H9 (cell line): ENCODE data around the gene TGFB3. TPM values are rescaled to one million over a fixed set of nuclear protein-coding genes. Genes with fewer than 3 reads are reported as not detected.
"Not testable (repeated sequence)": the region's sequence is repeated elsewhere in the genome, so short reads cannot be mapped to it uniquely, and the experiment has no call there.

Source experiments
- DNase-seq: peaks from one replicate; pipeline ENCODE4 v3.0.0-alpha.2; 2017
- H2AFZ ChIP-seq: one replicate; pipeline ENCODE4 v1.6.1; 2013; ENCODE audit warnings: mild to moderate bottlenecking, low read length, control low read depth, moderate library complexity
- H2AK5ac ChIP-seq: 2 replicates; pipeline ENCODE4 v1.6.1; 2013; ENCODE audit warnings: low read length, control low read depth, mixed read lengths; ENCODE audit not compliant: insufficient read length
- H2BK120ac ChIP-seq: one replicate; pipeline ENCODE4 v1.6.1; 2013; ENCODE audit warnings: low read depth, mild to moderate bottlenecking, low read length, control low read depth, inconsistent platforms; ENCODE audit not compliant: poor library complexity, severe bottlenecking
- H2BK12ac ChIP-seq: 2 replicates; pipeline ENCODE4 v1.6.1; 2013; ENCODE audit warnings: low read length, control low read depth, mixed read lengths, low read depth; ENCODE audit not compliant: insufficient read length
- H2BK15ac ChIP-seq: 2 replicates; pipeline ENCODE4 v1.6.1; 2013; ENCODE audit warnings: low read depth, low read length, control low read depth
- H2BK20ac ChIP-seq: one replicate; pipeline ENCODE4 v1.6.1; 2013; ENCODE audit warnings: low read depth, mild to moderate bottlenecking, low read length, control low read depth, inconsistent platforms; ENCODE audit not compliant: poor library complexity, severe bottlenecking
- H2BK5ac ChIP-seq: 2 replicates; pipeline ENCODE4 v1.6.1; 2013; ENCODE audit warnings: low read length, control low read depth, mixed read lengths; ENCODE audit not compliant: insufficient read length
- H3K14ac ChIP-seq: 2 replicates; pipeline ENCODE4 v1.6.1; 2013; ENCODE audit warnings: low read length, control low read depth; ENCODE audit not compliant: insufficient read depth
- H3K18ac ChIP-seq: 2 replicates; pipeline ENCODE4 v1.6.1; 2013; ENCODE audit warnings: low read depth, mild to moderate bottlenecking, mixed read lengths, low read length, control low read depth; ENCODE audit not compliant: insufficient read length
- H3K23ac ChIP-seq: 2 replicates; pipeline ENCODE4 v1.6.1; 2013; ENCODE audit warnings: low read length, control low read depth, mixed read lengths, low read depth; ENCODE audit not compliant: insufficient read length
- H3K23me2 ChIP-seq: 2 replicates; pipeline ENCODE4 v1.6.1; 2013; ENCODE audit warnings: low read depth, mild to moderate bottlenecking, mixed read lengths, low read length, control low read depth; ENCODE audit not compliant: insufficient read length, poor library complexity, severe bottlenecking
- H3K27ac ChIP-seq: 2 replicates; pipeline ENCODE4 v1.5.1; 2013; ENCODE audit warnings: low read length, control low read depth, mixed read lengths, low read depth; ENCODE audit not compliant: insufficient read length
- H3K27me3 ChIP-seq: 2 replicates; pipeline ENCODE4 v1.6.1; 2013; ENCODE audit warnings: low read length, control low read depth, inconsistent platforms; ENCODE audit not compliant: insufficient read depth
- H3K4ac ChIP-seq: 2 replicates; pipeline ENCODE4 v1.6.1; 2013; ENCODE audit warnings: low read depth, mild to moderate bottlenecking, control low read depth, inconsistent platforms, low read length, moderate library complexity
- H3K4me1 ChIP-seq: 2 replicates; pipeline ENCODE4 v1.6.1; 2013; ENCODE audit warnings: low read length, control low read depth, inconsistent platforms; ENCODE audit not compliant: insufficient read depth
- H3K4me2 ChIP-seq: 2 replicates; pipeline ENCODE4 v1.6.1; 2013; ENCODE audit warnings: low read length, control low read depth, mixed read lengths; ENCODE audit not compliant: insufficient read length, insufficient read depth
- H3K56ac ChIP-seq: 2 replicates; pipeline ENCODE4 v1.6.1; 2013; ENCODE audit warnings: low read depth, mild to moderate bottlenecking, mixed read lengths, low read length, control low read depth; ENCODE audit not compliant: insufficient read length
- H3K79me1 ChIP-seq: 2 replicates; pipeline ENCODE4 v1.6.1; 2013; ENCODE audit warnings: low read depth, mild to moderate bottlenecking, moderate library complexity, low read length, control low read depth, inconsistent platforms; ENCODE audit not compliant: insufficient read depth, poor library complexity, severe bottlenecking
- H3K79me2 ChIP-seq: 2 replicates; pipeline ENCODE4 v1.6.1; 2013; ENCODE audit warnings: low read length, control low read depth, inconsistent platforms; ENCODE audit not compliant: insufficient read depth
- H3K9ac ChIP-seq: 2 replicates; pipeline ENCODE4 v1.6.1; 2013; ENCODE audit warnings: low read length, control low read depth, mixed read lengths; ENCODE audit not compliant: insufficient read length; ENCODE audit errors: extremely low read depth
- H3K9me3 ChIP-seq: one replicate; pipeline ENCODE4 v1.6.1; 2013; ENCODE audit warnings: low read depth, low read length, inconsistent platforms; ENCODE audit not compliant: control insufficient read depth
- H3T11ph ChIP-seq: one replicate; pipeline ENCODE4 v1.6.1; 2013; ENCODE audit warnings: mild to moderate bottlenecking, low read length, control low read depth, inconsistent platforms
- H4K20me1 ChIP-seq: one replicate; pipeline ENCODE4 v1.6.1; 2013; ENCODE audit not compliant: control insufficient read depth, insufficient read length, insufficient read depth
- H4K5ac ChIP-seq: 2 replicates; pipeline ENCODE4 v1.6.1; 2013; ENCODE audit warnings: low read depth, mild to moderate bottlenecking, mixed read lengths, low read length, control low read depth; ENCODE audit not compliant: insufficient read length
- H4K8ac ChIP-seq: replicated peaks from 2 replicates; pipeline ENCODE4 v1.6.1; 2013; ENCODE audit warnings: low read length, control low read depth, mixed read lengths, low read depth; ENCODE audit not compliant: insufficient read length
- H4K91ac ChIP-seq: 2 replicates; pipeline ENCODE4 v1.6.1; 2013; ENCODE audit warnings: low read depth, mild to moderate bottlenecking, moderate library complexity, mixed read lengths, low read length, control low read depth; ENCODE audit not compliant: insufficient read length
- H3K27ac Mint-ChIP-seq, 3 experiments: 2 replicates in 2 of 3; 3 replicates in 1 of 3; pipeline ENCODE4 v1.8.0; 2020 to 2021; ENCODE audit warnings: mixed read lengths in 3 of 3, mild to moderate bottlenecking in 1 of 3, moderate library complexity in 1 of 3
- H3K27me3 Mint-ChIP-seq: 2 replicates; pipeline ENCODE4 v1.8.0; 2021; ENCODE audit warnings: low read depth, mild to moderate bottlenecking, moderate library complexity, mixed read lengths
- H3K36me3 Mint-ChIP-seq, 3 experiments: 2 replicates in 2 of 3; 3 replicates in 1 of 3; pipeline ENCODE4 v1.8.0; 2020 to 2021; ENCODE audit warnings: low read depth in 3 of 3, mixed read lengths in 3 of 3; ENCODE audit not compliant: insufficient read depth in 1 of 3
- H3K4me1 Mint-ChIP-seq, 2 experiments: 2 replicates each; pipeline ENCODE4 v1.8.0; 2020; ENCODE audit warnings: mixed read lengths in 2 of 2
- H3K4me3 Mint-ChIP-seq, 2 experiments: 2 replicates in 1 of 2; 3 replicates in 1 of 2; pipeline ENCODE4 v1.8.0; 2020 to 2021; ENCODE audit warnings: mild to moderate bottlenecking in 2 of 2, mixed read lengths in 2 of 2, moderate library complexity in 1 of 2
- H3K9me3 Mint-ChIP-seq, 2 experiments: 2 replicates in 1 of 2; 3 replicates in 1 of 2; pipeline ENCODE4 v1.8.0; 2020; ENCODE audit warnings: mild to moderate bottlenecking in 2 of 2, mixed read lengths in 2 of 2, moderate library complexity in 1 of 2
- WGBS: extraction: QIAGEN DNeasy Blood & Tissue Kit; methylation state at CpG from one replicate; pipeline ENCODE4 v1.1.7; 2013; ENCODE audit warnings: missing lambda C conversion rate, low lambda C conversion rate, mixed read lengths; ENCODE audit not compliant: insufficient read length; ENCODE audit errors: extremely low coverage; 5-methylcytosine and 5-hydroxymethylcytosine counted together
- total RNA-seq: library from RNA; stranded (reverse); gene quantifications from 2 replicates; pipeline ENCODE4 v1.2.1, GENCODE V29; 2021
- TF ChIP-seq, protein P1 (sequence below): fragments of 200-600 bp; sonication (generic); conservative IDR thresholded peaks from 3 replicates; pipeline ENCODE4 v1.8.0; 2021; ENCODE audit warnings: antibody characterized with exemption, mild to moderate bottlenecking

TGFB3 gene
- total RNA-seq, 1 experiment from 2014 or later, result 0.37 TPM

DNA sequence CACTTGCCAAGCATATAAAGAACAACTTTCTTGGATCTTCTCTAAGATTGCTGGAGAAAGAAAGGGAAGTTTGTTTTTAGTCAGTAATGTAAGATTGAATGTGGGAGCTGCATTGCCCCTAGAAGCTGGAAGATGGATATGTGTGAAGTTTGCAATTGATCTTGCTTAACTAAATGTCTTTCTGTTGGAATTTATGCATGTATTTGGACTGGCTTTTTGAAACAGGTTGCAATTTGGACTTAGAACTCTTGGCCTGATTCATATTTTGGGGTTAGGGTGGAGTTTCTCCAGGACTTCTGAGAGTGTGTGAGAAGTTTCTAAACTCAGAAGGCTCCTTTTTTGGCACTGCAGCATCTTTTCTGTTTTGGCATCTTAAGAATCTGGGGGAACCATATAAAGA is 30.1 kb upstream of the TGFB3 start:
- no peak overlapping the region for H3K4me3 Mint-ChIP-seq
- H2AK5ac ChIP-seq, result no peak overlapping the region
- no peaks in the 10 kb centered on the region for H3K9me3 Mint-ChIP-seq
- no peaks in the 10 kb centered on the region for H3K79me2 ChIP-seq
- no peak overlapping the region for H3K4me2 ChIP-seq
- no peak overlapping the region for H3K4ac ChIP-seq
- H3K27me3 Mint-ChIP-seq, result no peaks in the 10 kb centered on the region
- no peak overlapping the region for H2BK15ac ChIP-seq
- no peak overlapping the region for H3K23ac ChIP-seq
- no peak overlapping the region for H3K14ac ChIP-seq
- H3K18ac ChIP-seq, result no peak overlapping the region
- H3K23me2 ChIP-seq, result no peaks in the 10 kb centered on the region
- H3K56ac ChIP-seq, result no peak overlapping the region
- H3K4me1 Mint-ChIP-seq, result peaks cover 13 to 21% of the 10 kb centered on the region in 2 experiments
- H2AFZ ChIP-seq, result no peak overlapping the region
- H2BK5ac ChIP-seq, result no peak overlapping the region
- peaks cover 0 to 25% (median 10%) of the 10 kb centered on the region in 3 experiments; a peak in 5 of 7 replicates for H3K36me3 Mint-ChIP-seq
- H2BK20ac ChIP-seq, result no peak overlapping the region
- H2BK12ac ChIP-seq, result no peak overlapping the region
- H3K9me3 ChIP-seq, result no peaks in the 10 kb centered on the region
- no peak for DNase-seq
- no peak overlapping the region for H4K91ac ChIP-seq
- H3K9ac ChIP-seq, result no peak overlapping the region
- H4K8ac ChIP-seq, result no peak overlapping the region
- H4K20me1 ChIP-seq, result no peaks in the 10 kb centered on the region
- H4K5ac ChIP-seq, result no peak overlapping the region
- H3K27ac Mint-ChIP-seq, result no peak overlapping the region
- no peaks in the 10 kb centered on the region for H3K79me1 ChIP-seq
- TF ChIP-seq, protein P1, sequence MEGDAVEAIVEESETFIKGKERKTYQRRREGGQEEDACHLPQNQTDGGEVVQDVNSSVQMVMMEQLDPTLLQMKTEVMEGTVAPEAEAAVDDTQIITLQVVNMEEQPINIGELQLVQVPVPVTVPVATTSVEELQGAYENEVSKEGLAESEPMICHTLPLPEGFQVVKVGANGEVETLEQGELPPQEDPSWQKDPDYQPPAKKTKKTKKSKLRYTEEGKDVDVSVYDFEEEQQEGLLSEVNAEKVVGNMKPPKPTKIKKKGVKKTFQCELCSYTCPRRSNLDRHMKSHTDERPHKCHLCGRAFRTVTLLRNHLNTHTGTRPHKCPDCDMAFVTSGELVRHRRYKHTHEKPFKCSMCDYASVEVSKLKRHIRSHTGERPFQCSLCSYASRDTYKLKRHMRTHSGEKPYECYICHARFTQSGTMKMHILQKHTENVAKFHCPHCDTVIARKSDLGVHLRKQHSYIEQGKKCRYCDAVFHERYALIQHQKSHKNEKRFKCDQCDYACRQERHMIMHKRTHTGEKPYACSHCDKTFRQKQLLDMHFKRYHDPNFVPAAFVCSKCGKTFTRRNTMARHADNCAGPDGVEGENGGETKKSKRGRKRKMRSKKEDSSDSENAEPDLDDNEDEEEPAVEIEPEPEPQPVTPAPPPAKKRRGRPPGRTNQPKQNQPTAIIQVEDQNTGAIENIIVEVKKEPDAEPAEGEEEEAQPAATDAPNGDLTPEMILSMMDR, result no peak
- H2BK120ac ChIP-seq, result no peak overlapping the region
- no peaks in the 10 kb centered on the region for H3K27me3 ChIP-seq
- H3K27ac ChIP-seq, result no peak overlapping the region
- H3T11ph ChIP-seq, result no peak overlapping the region
- 0 out of 2 replicates have a peak, but pooled peaks cover 2% of the 10 kb centered on the region for H3K4me1 ChIP-seq

DNA sequence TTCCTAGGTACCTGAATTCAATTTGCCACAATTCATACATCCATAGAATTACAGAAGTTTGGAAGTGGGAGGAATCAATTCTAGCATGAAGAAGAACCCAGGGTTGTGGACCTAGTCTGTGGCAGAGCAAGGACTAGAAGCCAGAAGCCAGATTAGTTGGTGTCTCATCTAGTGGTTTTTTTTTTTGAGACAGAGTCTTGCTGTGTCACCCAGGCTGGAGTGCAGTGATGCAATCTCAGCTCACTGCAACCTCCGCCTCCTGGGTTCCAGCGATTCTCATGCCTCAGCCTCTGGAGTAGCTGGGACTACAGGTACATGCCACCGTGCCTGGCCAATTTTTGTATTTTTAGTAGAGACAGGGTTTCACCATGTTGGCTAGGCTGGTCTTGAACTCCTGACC is 27.8 kb upstream of the TGFB3 start:
- H2BK20ac ChIP-seq, H3K4me2 ChIP-seq, H4K5ac ChIP-seq, H2BK120ac ChIP-seq, H3K4me1 ChIP-seq, H3K79me1 ChIP-seq, H3K23ac ChIP-seq, H3K9ac ChIP-seq, H3K79me2 ChIP-seq, H3K9me3 ChIP-seq, H3K18ac ChIP-seq, H4K8ac ChIP-seq, H3K14ac ChIP-seq, H3K27ac Mint-ChIP-seq, H4K91ac ChIP-seq, H2AK5ac ChIP-seq, H3K4me3 Mint-ChIP-seq, H3K23me2 ChIP-seq, H3K4ac ChIP-seq, H3K56ac ChIP-seq, H2BK5ac ChIP-seq, H3K27me3 ChIP-seq, H4K20me1 ChIP-seq, DNase-seq, H2BK12ac ChIP-seq, H2AFZ ChIP-seq, H3K27ac ChIP-seq, H3T11ph ChIP-seq, H3K27me3 Mint-ChIP-seq, H2BK15ac ChIP-seq, H3K9me3 Mint-ChIP-seq: not testable (repeated sequence)
- Mint-ChIP-seq H3K36me3 (peaks cover 15 to 40% (median 22%) of the 10 kb centered on the region in 3 experiments), H3K4me1 (peaks cover 13 to 21% of the 10 kb centered on the region in 2 experiments)
- no CpG with 5 or more reads among the region's 3 CpGs for WGBS
